ENCODE data around the gene PALM.

Gene PALM

DNA sequence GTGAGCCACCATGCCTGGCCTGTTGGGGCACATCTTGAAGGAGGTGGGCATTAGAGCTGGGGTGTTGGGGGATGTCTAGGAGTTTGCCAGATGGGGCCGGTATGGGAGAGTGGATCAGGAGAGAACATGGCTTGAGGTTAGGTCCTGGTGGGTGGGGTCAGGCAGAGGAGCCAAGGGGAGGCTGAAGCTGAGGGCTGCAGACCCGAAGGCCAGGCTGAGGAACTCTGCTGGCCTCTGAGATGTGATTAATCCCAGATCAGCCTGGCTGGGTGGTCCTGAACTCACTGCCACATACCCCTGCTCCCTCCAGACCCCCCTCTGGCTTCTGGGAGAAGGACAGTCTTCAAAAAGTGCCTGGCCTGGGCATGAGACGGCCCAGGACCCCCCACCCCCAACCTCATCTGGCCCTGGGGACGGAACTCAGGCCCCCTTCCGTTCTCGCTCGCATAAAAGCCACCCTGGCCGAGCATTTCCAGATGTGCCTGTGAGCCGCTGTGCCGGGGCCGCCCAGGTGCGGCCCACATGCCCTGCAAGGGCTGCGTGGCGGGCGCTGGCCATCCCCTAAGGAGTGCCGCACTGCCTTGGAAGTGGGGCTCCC, 29.8 kb upstream of the PALM start:
- no peaks in the 10 kb centered on the region for H3K9me3 ChIP-seq (ENCODE audit: control insufficient read depth in 5 of 5, low read length in 5 of 5)
- H3K27me3 ChIP-seq (ENCODE audit: control insufficient read depth in 5 of 5, insufficient read depth in 4 of 5, low read length in 5 of 5) = peaks cover 0 to 3% (median 0%) of the 10 kb centered on the region in 5 donors
- peaks cover 7 to 69% (median 51%) of the 10 kb centered on the region in 5 donors for H3K4me1 ChIP-seq (ENCODE audit: control insufficient read depth in 5 of 5, insufficient read depth in 5 of 5, low read length in 5 of 5)
- peak overlapping the region in 3 of 5 donors; percentile 12 to 66 (median 64) for H3K9ac ChIP-seq (ENCODE audit: low read length in 5 of 5)
- peaks cover 0 to 5% (median 0%) of the 10 kb centered on the region in 5 donors for H3K36me3 ChIP-seq (ENCODE audit: control insufficient read depth in 5 of 5, insufficient read depth in 5 of 5, low read length in 5 of 5)
- peak overlapping the region; percentile 17 to 68 (median 53) for H3K4me3 ChIP-seq (ENCODE audit: low read depth in 1 of 5, low read length in 5 of 5)
- peak overlapping the region; percentile 88 for H3K27ac ChIP-seq (ENCODE audit: low read depth, low read length)

DNA sequence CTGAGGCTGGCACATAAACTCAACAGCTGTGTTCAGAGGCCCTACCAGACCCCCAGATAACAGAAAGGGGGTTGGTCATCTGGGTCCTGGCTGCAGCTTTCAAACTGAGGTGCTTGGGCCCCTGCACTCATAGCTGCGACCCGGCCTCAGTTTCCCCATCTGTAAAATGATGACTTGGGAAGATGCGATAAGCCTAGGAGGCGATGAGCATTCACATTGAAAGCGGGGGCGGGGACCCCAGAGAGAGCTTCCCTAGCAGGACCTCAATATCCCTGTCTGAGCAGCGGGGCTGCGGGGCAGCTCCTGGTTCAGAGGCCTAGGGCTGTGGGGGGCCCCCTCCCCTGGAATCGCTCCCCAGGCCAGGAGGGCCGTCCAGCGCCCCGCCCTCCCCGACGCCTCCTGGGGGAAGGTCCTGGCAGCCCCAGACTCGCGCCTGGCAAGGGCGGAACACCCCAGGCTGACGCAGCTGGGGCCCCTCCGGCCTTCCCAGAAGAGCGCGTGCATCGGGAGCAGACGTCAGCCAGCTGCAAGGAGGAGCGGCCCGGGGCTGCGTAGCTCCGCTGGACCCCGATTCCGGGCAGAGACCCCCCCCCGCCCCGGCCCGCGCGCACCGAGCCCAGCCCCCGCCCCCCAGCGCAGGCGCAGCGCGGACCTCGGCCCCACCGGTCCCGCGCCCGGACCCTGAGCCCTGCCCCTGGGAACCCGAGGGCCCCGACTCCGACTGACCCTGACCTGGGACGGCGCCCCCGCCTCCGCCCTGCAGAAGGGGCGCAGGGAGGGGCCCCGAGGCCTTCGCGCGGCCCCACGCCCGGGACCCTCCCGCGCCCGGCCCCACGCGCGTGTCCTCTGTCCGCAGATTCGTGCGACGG, 29.1 kb upstream of the PALM start:
- H3K9ac ChIP-seq (ENCODE audit: low read length in 5 of 5) = peak overlapping the region in 4 of 5 donors; percentile 43 to 66 (median 66)
- H3K27me3 ChIP-seq (ENCODE audit: control insufficient read depth in 5 of 5, insufficient read depth in 4 of 5, low read length in 5 of 5) = peaks cover 0 to 3% (median 0%) of the 10 kb centered on the region in 5 donors
- H3K4me3 ChIP-seq (ENCODE audit: low read depth in 1 of 5, low read length in 5 of 5) = peak overlapping the region; percentile 47 to 68 (median 57)
- peaks cover 0 to 5% (median 0%) of the 10 kb centered on the region in 5 donors for H3K36me3 ChIP-seq (ENCODE audit: control insufficient read depth in 5 of 5, insufficient read depth in 5 of 5, low read length in 5 of 5)
- H3K9me3 ChIP-seq (ENCODE audit: control insufficient read depth in 5 of 5, low read length in 5 of 5) = no peaks in the 10 kb centered on the region
- H3K4me1 ChIP-seq (ENCODE audit: control insufficient read depth in 5 of 5, insufficient read depth in 5 of 5, low read length in 5 of 5) = peaks cover 7 to 63% (median 43%) of the 10 kb centered on the region in 5 donors
- peak overlapping the region; percentile 88 for H3K27ac ChIP-seq (ENCODE audit: low read depth, low read length)

DNA sequence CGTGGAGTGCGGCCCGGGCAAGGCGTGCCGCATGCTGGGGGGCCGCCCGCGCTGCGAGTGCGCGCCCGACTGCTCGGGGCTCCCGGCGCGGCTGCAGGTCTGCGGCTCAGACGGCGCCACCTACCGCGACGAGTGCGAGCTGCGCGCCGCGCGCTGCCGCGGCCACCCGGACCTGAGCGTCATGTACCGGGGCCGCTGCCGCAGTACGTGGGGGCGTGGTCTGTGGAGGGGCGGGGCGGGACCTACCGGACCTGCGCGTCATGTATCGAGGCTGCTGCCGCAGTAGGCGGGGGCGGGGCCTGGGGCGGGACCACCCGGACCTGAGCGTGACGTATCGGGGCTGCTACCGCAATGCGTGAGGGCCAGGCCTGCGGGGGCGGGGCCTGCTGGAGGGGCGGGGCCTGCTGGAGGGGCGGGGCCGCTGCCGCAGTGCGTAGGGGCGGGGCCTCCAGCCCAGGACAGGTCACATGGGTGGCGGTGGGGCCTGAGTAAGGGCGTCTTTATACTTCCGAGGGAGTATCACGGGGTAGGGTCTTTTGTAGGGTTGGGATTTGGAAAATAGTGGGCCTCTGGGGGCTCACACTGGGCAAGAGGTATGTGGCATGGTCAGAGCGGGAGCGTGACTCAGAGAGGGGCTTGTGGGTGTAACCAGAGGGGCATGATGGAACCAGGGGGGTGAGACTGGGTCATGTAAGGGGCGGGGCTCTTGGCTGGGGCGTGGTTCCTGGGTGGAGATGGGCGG, 28.3 kb upstream of the PALM start:
- peak overlapping the region; percentile 72 for H3K27ac ChIP-seq (ENCODE audit: low read depth, low read length)
- H3K36me3 ChIP-seq (ENCODE audit: control insufficient read depth in 5 of 5, insufficient read depth in 5 of 5, low read length in 5 of 5) = peaks cover 0 to 5% (median 0%) of the 10 kb centered on the region in 5 donors
- H3K4me1 ChIP-seq (ENCODE audit: control insufficient read depth in 5 of 5, insufficient read depth in 5 of 5, low read length in 5 of 5) = peaks cover 7 to 55% (median 35%) of the 10 kb centered on the region in 5 donors
- peak overlapping the region; percentile 56 to 69 (median 61) for H3K4me3 ChIP-seq (ENCODE audit: low read depth in 1 of 5, low read length in 5 of 5)
- no peaks in the 10 kb centered on the region for H3K9me3 ChIP-seq (ENCODE audit: control insufficient read depth in 5 of 5, low read length in 5 of 5)
- peak overlapping the region in 3 of 5 donors; percentile 56 to 66 (median 66) for H3K9ac ChIP-seq (ENCODE audit: low read length in 5 of 5)
- H3K27me3 ChIP-seq (ENCODE audit: control insufficient read depth in 5 of 5, insufficient read depth in 4 of 5, low read length in 5 of 5) = peaks cover 0 to 3% (median 0%) of the 10 kb centered on the region in 5 donors

DNA sequence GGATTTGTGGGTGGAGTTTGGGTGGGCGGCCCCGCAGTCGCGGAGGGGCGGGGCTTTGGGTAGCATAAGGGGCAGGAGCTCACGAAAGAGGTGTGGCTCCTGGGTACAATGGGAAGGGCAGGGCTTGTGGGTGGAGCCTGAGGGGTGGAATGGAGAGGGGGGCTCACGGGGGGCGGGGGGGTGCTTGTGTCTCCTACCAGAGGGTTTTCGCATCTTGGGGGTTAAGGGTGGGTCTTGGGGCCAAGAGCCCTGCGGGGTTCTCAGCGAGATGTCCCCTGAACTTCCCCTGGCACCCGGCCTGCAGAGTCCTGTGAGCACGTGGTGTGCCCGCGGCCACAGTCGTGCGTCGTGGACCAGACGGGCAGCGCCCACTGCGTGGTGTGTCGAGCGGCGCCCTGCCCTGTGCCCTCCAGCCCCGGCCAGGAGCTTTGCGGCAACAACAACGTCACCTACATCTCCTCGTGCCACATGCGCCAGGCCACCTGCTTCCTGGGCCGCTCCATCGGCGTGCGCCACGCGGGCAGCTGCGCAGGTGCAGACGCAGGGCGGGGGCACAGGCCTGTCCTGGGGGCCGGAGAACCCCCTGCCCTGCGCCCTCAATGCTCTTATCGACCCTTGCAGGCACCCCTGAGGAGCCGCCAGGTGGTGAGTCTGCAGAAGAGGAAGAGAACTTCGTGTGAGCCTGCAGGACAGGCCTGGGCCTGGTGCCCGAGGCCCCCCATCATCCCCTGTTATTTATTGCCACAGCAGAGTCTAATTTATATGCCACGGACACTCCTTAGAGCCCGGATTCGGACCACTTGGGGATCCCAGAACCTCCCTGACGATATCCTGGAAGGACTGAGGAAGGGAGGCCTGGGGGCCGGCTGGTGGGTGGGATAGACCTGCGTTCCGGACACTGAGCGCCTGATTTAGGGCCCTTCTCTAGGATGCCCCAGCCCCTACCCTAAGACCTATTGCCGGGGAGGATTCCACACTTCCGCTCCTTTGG, 27.4 kb upstream of the PALM start:
- peak overlapping the region; percentile 46 for H3K27ac ChIP-seq (ENCODE audit: low read depth, low read length)
- peaks cover 0 to 3% (median 0%) of the 10 kb centered on the region in 5 donors for H3K27me3 ChIP-seq (ENCODE audit: control insufficient read depth in 5 of 5, insufficient read depth in 4 of 5, low read length in 5 of 5)
- peaks cover 0 to 5% (median 0%) of the 10 kb centered on the region in 5 donors for H3K36me3 ChIP-seq (ENCODE audit: control insufficient read depth in 5 of 5, insufficient read depth in 5 of 5, low read length in 5 of 5)
- no peaks in the 10 kb centered on the region for H3K9me3 ChIP-seq (ENCODE audit: control insufficient read depth in 5 of 5, low read length in 5 of 5)
- H3K9ac ChIP-seq (ENCODE audit: low read length in 5 of 5) = peak overlapping the region in 1 of 5 donors; percentile 56
- peak overlapping the region in 3 of 5 donors; percentile 56 to 65 (median 59) for H3K4me3 ChIP-seq (ENCODE audit: low read depth in 1 of 5, low read length in 5 of 5)
- H3K4me1 ChIP-seq (ENCODE audit: control insufficient read depth in 5 of 5, insufficient read depth in 5 of 5, low read length in 5 of 5) = peaks cover 7 to 49% (median 31%) of the 10 kb centered on the region in 5 donors

DNA sequence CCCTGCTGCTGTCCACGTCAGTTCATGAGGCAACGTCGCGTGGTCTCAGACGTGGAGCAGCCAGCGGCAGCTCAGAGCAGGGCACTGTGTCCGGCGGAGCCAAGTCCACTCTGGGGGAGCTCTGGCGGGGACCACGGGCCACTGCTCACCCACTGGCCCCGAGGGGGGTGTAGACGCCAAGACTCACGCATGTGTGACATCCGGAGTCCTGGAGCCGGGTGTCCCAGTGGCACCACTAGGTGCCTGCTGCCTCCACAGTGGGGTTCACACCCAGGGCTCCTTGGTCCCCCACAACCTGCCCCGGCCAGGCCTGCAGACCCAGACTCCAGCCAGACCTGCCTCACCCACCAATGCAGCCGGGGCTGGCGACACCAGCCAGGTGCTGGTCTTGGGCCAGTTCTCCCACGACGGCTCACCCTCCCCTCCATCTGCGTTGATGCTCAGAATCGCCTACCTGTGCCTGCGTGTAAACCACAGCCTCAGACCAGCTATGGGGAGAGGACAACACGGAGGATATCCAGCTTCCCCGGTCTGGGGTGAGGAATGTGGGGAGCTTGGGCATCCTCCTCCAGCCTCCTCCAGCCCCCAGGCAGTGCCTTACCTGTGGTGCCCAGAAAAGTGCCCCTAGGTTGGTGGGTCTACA, 25.9 kb upstream of the PALM start:
- H3K36me3 ChIP-seq (ENCODE audit: control insufficient read depth in 5 of 5, insufficient read depth in 5 of 5, low read length in 5 of 5) = peaks cover 0 to 5% (median 0%) of the 10 kb centered on the region in 5 donors

DNA sequence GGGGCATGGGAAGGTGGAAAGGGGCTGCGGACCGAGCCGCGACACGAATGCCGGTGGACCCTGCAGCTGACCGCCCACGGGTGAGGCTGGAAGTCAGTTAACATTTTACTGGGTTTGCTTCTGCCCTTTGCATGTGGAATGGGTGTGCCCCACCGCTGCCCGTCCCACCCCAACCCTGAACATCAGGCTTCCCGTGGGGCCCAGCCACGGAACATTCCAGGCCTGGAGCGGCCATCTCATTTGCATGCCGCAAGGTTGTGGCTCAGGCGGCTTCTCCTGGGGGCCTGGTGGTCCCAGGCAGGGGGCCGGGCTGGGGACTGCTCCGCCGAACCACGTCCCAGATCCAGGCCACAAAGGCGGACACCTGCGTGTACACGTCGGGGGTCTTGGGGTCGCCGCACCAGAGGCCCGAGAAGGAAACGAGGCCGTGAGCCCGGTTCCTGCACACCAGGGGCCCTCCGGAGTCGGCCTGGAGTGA, 23.2 kb upstream of the PALM start:
- H3K36me3 ChIP-seq (ENCODE audit: control insufficient read depth in 5 of 5, insufficient read depth in 5 of 5, low read length in 5 of 5) = peaks cover 0 to 5% (median 0%) of the 10 kb centered on the region in 5 donors
- no peaks in the 10 kb centered on the region for H3K27me3 ChIP-seq (ENCODE audit: control insufficient read depth in 5 of 5, insufficient read depth in 4 of 5, low read length in 5 of 5)
- H3K9ac ChIP-seq (ENCODE audit: low read length in 5 of 5) = no peak overlapping the region
- H3K4me3 ChIP-seq (ENCODE audit: low read depth in 1 of 5, low read length in 5 of 5) = no peak overlapping the region
- H3K9me3 ChIP-seq (ENCODE audit: control insufficient read depth in 5 of 5, low read length in 5 of 5) = no peaks in the 10 kb centered on the region
- H3K4me1 ChIP-seq (ENCODE audit: control insufficient read depth in 5 of 5, insufficient read depth in 5 of 5, low read length in 5 of 5) = peaks cover 1 to 21% (median 8%) of the 10 kb centered on the region in 5 donors
- no peak overlapping the region for H3K27ac ChIP-seq (ENCODE audit: low read depth, low read length)

More for the DNA sequence above, 25.9 kb upstream of the PALM start:
- Histone ChIP-seq H3K9me3 (ENCODE audit: control insufficient read depth in 5 of 5, low read length in 5 of 5) (no peaks in the 10 kb centered on the region), H3K4me1 (ENCODE audit: control insufficient read depth in 5 of 5, insufficient read depth in 5 of 5, low read length in 5 of 5) (peaks cover 6 to 40% (median 25%) of the 10 kb centered on the region in 5 donors), H3K27ac (ENCODE audit: low read depth, low read length) (peak overlapping the region; percentile 30), H3K9ac (ENCODE audit: low read length in 5 of 5) (no peak overlapping the region), H3K27me3 (ENCODE audit: control insufficient read depth in 5 of 5, insufficient read depth in 4 of 5, low read length in 5 of 5) (no peaks in the 10 kb centered on the region), H3K4me3 (ENCODE audit: low read depth in 1 of 5, low read length in 5 of 5) (no peak overlapping the region)

DNA sequence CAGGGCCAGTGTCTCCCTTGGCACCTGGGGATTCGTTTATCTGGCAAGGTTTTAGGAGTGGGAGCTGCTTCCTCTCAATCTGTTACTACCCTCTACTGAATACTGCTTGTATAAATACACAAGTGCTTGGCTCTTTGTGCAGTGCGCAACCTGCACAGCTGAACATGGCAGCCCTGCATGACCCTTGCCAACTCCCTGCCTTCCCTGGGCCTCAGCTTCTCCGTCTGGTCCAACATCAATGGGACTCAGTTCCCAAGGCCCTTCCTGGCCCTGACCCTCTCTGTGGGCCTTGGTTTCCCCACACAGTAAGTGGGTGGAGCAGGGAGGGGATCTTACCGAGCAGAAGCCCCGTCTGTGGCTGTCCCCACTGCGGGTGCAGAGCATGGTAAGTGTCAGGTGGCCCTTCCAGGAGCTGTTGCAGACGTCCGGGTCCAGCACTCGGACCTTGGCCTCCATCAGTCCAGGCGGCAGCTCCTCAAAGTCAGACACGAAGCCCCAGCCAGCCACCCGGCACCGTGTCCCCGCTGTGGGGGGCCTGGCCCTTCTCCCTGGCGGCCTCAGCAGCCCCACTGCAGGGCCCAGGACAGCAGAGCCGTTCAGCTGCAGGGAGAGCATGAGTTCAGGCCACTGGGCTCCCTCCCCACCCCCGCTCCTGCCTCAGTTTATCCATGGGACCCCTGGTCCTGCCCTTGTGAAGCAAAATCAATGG, 22.0 kb upstream of the PALM start:
- Histone ChIP-seq H3K4me3 (ENCODE audit: low read depth in 1 of 5, low read length in 5 of 5) (no peak overlapping the region), H3K27ac (ENCODE audit: low read depth, low read length) (no peak overlapping the region), H3K9ac (ENCODE audit: low read length in 5 of 5) (no peak overlapping the region), H3K9me3 (ENCODE audit: control insufficient read depth in 5 of 5, low read length in 5 of 5) (no peaks in the 10 kb centered on the region), H3K27me3 (ENCODE audit: control insufficient read depth in 5 of 5, insufficient read depth in 4 of 5, low read length in 5 of 5) (no peaks in the 10 kb centered on the region), H3K36me3 (ENCODE audit: control insufficient read depth in 5 of 5, insufficient read depth in 5 of 5, low read length in 5 of 5) (no peaks in the 10 kb centered on the region), H3K4me1 (ENCODE audit: control insufficient read depth in 5 of 5, insufficient read depth in 5 of 5, low read length in 5 of 5) (peaks cover 0 to 12% (median 2%) of the 10 kb centered on the region in 5 donors)

DNA sequence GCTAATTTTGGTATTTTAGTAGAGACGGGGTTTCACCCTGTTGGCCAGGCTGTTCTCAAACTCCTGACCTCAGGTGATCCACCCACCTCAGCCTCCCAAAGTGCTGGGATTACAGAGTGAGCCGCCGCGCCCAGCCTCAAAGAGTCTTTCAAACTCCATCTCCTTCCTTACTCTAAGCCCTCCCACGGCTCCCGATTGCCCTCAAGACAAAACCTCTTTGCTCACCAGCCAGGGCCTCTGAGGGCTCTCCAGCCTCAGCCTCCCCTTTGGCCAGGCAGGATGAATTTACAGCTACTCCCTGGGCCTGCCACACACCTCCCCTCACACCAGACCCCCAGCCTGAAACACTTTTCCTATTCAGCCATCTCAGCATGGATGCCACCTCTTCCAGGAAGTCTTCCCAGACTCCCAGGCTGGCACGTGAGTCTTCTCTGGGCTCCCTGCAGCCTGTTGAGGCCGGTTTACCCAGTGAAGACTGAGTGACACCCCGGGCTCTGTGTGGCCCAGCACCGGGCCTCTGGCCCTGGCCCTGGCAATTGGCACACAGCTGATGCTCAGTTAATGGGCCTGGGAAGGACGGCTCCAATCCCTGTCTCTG, 21.1 kb upstream of the PALM start:
- no peaks in the 10 kb centered on the region for H3K27me3 ChIP-seq (ENCODE audit: control insufficient read depth in 5 of 5, insufficient read depth in 4 of 5, low read length in 5 of 5)
- H3K9me3 ChIP-seq (ENCODE audit: control insufficient read depth in 5 of 5, low read length in 5 of 5) = no peaks in the 10 kb centered on the region
- no peaks in the 10 kb centered on the region for H3K36me3 ChIP-seq (ENCODE audit: control insufficient read depth in 5 of 5, insufficient read depth in 5 of 5, low read length in 5 of 5)
- no peak overlapping the region for H3K9ac ChIP-seq (ENCODE audit: low read length in 5 of 5)
- H3K4me1 ChIP-seq (ENCODE audit: control insufficient read depth in 5 of 5, insufficient read depth in 5 of 5, low read length in 5 of 5) = peaks cover 0 to 3% (median 0%) of the 10 kb centered on the region in 5 donors
- H3K27ac ChIP-seq (ENCODE audit: low read depth, low read length) = no peak overlapping the region
- H3K4me3 ChIP-seq (ENCODE audit: low read depth in 1 of 5, low read length in 5 of 5) = no peak overlapping the region
